Activated CD4-positive, alpha-beta memory T cell treated with anti-CD3 and anti-CD28 coated beads for 36 hours (primary cell): ENCODE results near the gene ST8SIA4. TPM values are rescaled to one million over a fixed set of nuclear protein-coding genes. Genes with fewer than 3 reads are reported as not detected.

Experiments
- CTCF ChIA-PET: fragments of 350-600 bp; sonication (Branson Sonifier 250); formaldehyde crosslinking; loops from one replicate; lab custom pipeline; 2021; ENCODE audit warnings: antibody characterized with exemption, inconsistent platforms; lab: Charles Lee
- POLR2A ChIA-PET: fragments of 350-600 bp; sonication (Branson Sonifier 250); formaldehyde crosslinking; loops from one replicate; lab custom pipeline; 2021; ENCODE audit warnings: antibody characterized with exemption; lab: Charles Lee
- DNase-seq: peaks from one replicate; pipeline ENCODE4 v3.0.0-alpha.2; 2020
- H3K27ac Mint-ChIP-seq: one replicate; pipeline ENCODE4 v1.8.0; 2021; ENCODE audit warnings: mixed read lengths
- H3K27me3 Mint-ChIP-seq: one replicate; pipeline ENCODE4 v1.8.0; 2021; ENCODE audit warnings: mixed read lengths
- H3K36me3 Mint-ChIP-seq: one replicate; pipeline ENCODE4 v1.8.0; 2021; ENCODE audit warnings: mixed read lengths
- H3K4me1 Mint-ChIP-seq: one replicate; pipeline ENCODE4 v1.8.0; 2021; ENCODE audit warnings: low read depth, mixed read lengths
- H3K4me3 Mint-ChIP-seq: one replicate; pipeline ENCODE4 v1.8.0; 2021; ENCODE audit warnings: mild to moderate bottlenecking, mixed read lengths
- H3K9me3 Mint-ChIP-seq: one replicate; pipeline ENCODE4 v1.8.0; 2021; ENCODE audit warnings: mixed read lengths
- intact Hi-C: fragments of 100-400 bp; cut with micrococcal nuclease; formaldehyde crosslinking; loops from one replicate; pipeline ENCODE4 v1.15.1; 2023
- total RNA-seq, 2 experiments: library from RNA; stranded (reverse); gene quantifications; one replicate each; pipeline ENCODE4 v1.2.3, GENCODE V29; 2021

Gene ST8SIA4
- total RNA-seq, 2 experiments from 2014 or later, result 32.8 to 35.1 TPM

DNA sequence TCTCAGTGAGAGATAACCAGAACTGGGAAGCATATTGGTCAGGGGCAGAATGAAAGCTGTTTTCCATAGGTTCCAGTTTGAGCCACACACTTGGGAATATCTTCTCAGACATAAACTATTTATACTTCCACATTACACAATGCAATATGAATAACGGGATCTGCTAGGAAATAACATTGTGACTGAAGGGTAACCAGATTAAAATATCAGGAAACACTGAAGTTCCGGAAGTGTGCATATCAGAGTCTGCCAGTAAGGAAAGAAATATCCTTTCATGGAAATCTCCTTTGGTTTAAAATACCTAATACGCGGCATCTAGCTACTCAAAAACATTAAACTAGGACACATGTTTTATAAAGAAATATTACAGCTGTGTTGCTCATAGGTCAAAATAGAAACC, 56.3 kb downstream of the ST8SIA4 start:
- peaks cover 15% of the 10 kb centered on the region for H3K36me3 Mint-ChIP-seq
- POLR2A ChIA-PET, result no interaction called here

DNA sequence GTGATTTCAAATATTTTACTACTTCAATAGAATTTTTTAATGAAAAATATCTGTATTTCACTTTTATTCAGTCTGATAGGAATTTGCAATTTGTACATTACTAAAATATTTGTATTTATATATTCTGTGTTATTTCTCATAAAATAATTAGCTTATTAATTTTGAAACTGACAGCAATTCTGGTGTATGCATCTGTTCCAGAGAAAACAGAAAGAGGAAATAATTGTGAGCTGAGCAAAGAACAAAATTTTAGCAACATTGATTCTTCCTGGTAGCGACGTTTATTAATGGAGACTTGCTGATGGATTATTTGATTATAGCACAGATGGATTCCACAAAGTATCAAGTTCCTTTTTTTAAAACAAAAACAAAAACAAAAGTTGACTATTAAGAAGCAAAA, 61.0 kb downstream of the ST8SIA4 start:
- H3K4me3 Mint-ChIP-seq, result no peak overlapping the region
- H3K27ac Mint-ChIP-seq, result no peak overlapping the region
- ChIA-PET POLR2A (interaction anchor here (1.4 to 7.1 kb wide), 3 partner anchors 14 to 61 kb away, joined by 3 to 86 read pairs (median 5); partner anchors contain the start of gene ST8SIA4), CTCF (interaction anchor here (1.1 to 2.6 kb wide), 5 partner anchors 9 to 68 kb away, joined by 4 to 8 read pairs (median 5); partner anchors contain the start of gene ST8SIA4)
- no peaks in the 10 kb centered on the region for H3K27me3 Mint-ChIP-seq
- no peak for DNase-seq
- peaks cover 70% of the 10 kb centered on the region for H3K4me1 Mint-ChIP-seq
- H3K9me3 Mint-ChIP-seq, result no peaks in the 10 kb centered on the region
- intact Hi-C loops, result no loop called here
- peaks cover 21% of the 10 kb centered on the region for H3K36me3 Mint-ChIP-seq

More for the DNA sequence above, 56.3 kb downstream of the ST8SIA4 start:
- no peaks in the 10 kb centered on the region for H3K27me3 Mint-ChIP-seq
- no peak overlapping the region for H3K4me3 Mint-ChIP-seq
- no peak overlapping the region for H3K27ac Mint-ChIP-seq
- H3K9me3 Mint-ChIP-seq, result no peaks in the 10 kb centered on the region
- intact Hi-C loops, result no loop called here
- CTCF ChIA-PET, result no interaction called here
- peaks cover 36% of the 10 kb centered on the region for H3K4me1 Mint-ChIP-seq
- no peak for DNase-seq

DNA sequence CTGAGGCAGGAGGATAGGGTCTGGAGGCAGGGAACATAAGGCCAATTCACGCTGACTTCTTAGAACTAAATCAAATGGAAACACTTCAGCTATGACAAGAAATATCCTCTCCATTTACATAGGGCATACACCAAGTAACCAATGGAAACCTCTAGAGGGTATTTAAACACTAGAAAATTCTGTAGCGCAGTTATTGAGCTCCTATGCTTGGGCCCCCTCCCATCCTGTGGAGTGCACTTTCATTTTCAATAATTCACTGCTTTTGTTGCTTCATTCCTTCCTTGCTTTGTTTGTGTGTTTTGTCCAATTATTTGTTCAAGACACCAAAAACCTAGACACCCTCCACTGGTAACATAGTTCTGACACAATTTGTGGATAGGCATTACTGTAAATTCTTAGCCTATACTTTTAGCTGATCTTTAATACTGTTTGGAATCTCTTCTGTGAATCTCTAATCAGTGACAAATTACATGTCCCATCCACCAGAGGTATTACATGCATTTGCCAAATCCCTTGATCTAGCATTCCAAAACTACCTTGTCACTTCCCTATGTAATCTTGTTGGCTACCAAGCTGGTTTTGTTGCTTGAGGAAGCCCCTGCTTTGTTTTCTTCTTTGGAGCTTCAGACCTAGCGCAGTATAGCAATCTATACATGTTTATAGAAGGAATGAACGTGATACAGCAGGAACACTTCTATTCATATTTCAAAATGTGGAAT, 61.6 kb downstream of the ST8SIA4 start:
- POLR2A ChIA-PET, result interaction anchor here (1.4 to 7.1 kb wide), 4 partner anchors 13 to 61 kb away, joined by 3 to 86 read pairs (median 6); partner anchors contain the start of gene ST8SIA4
- Mint-ChIP-seq H3K36me3 (peaks cover 22% of the 10 kb centered on the region), H3K9me3 (no peaks in the 10 kb centered on the region), H3K27me3 (no peaks in the 10 kb centered on the region), H3K4me1 (peaks cover 73% of the 10 kb centered on the region), H3K4me3 (peak overlapping the region; percentile 37), H3K27ac (peak overlapping the region; percentile 86)
- CTCF ChIA-PET, result interaction anchor here (1.1 to 2.6 kb wide), 5 partner anchors 10 to 67 kb away, joined by 4 to 8 read pairs (median 5); partner anchors contain the start of gene ST8SIA4
- peak; percentile 22 for DNase-seq
- intact Hi-C loops, result no loop called here

DNA sequence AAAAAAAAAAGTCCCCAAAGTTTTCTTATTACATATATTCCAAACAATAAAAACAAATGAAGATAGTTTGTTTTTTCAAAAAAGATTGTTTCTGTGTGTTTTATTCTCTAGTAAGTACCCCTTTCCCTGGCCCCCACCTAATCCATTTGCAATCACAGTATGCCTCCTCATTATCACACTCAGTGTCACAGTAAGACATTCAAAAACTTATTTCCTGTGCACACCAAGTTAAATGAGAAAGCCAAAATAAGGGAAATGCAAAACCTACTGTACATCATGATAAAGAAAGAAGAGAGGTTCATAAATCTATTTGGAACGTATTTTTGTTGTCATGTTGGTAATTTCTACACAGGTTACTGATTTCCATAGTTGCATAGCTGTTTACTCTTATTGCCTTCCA, 62.3 kb downstream of the ST8SIA4 start:
- ChIA-PET POLR2A (interaction anchor here (0.6 to 7.1 kb wide), 5 partner anchors 13 to 62 kb away, joined by 3 to 86 read pairs (median 4); partner anchors contain the start of gene ST8SIA4), CTCF (interaction anchor here (2.3 to 2.6 kb wide), 2 partner anchors 10 to 60 kb away, joined by 6 to 8 read pairs; no protein-coding TSS in a partner anchor)
- no peak for DNase-seq
- Mint-ChIP-seq H3K4me3 (peak overlapping the region; percentile 18), H3K27me3 (no peaks in the 10 kb centered on the region), H3K9me3 (no peaks in the 10 kb centered on the region), H3K4me1 (peaks cover 68% of the 10 kb centered on the region), H3K36me3 (peaks cover 20% of the 10 kb centered on the region), H3K27ac (peak overlapping the region; percentile 86)
- intact Hi-C loops, result loop anchor here (1.0 kb wide), 7 partner anchors 13 to 60 kb away; no protein-coding TSS in a partner anchor

DNA sequence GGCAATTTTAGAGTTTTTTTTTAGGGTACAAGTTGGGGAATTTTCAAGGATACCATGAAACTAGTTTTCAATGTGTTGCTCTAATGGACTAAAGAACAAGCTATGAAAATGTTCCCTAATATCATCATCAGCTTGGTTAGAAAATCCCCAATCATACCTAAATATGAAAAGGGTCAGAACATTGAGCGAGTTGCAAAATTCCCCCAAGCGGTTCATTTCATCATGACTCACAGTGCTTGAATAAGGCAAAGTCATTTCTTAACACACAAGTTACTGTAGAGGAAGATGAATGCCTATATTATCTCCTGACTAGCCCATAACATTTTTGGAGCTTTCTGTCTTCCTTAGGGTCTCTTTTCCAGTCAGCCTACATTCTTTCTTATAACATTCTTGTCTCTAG, 62.7 kb downstream of the ST8SIA4 start:
- Mint-ChIP-seq H3K27ac (peak overlapping the region; percentile 86), H3K4me1 (peaks cover 67% of the 10 kb centered on the region), H3K4me3 (no peak overlapping the region), H3K9me3 (no peaks in the 10 kb centered on the region), H3K27me3 (no peaks in the 10 kb centered on the region), H3K36me3 (peaks cover 23% of the 10 kb centered on the region)
- CTCF ChIA-PET, result interaction anchor here (0.7 to 2.3 kb wide), 2 partner anchors 12 to 60 kb away, joined by 3 to 6 read pairs; no protein-coding TSS in a partner anchor
- DNase-seq, result peak; percentile 52
- intact Hi-C loops, result loop anchor here (1.0 kb wide), 7 partner anchors 13 to 60 kb away; no protein-coding TSS in a partner anchor
- POLR2A ChIA-PET, result interaction anchor here (0.6 to 7.1 kb wide), 5 partner anchors 12 to 62 kb away, joined by 3 to 86 read pairs (median 4); partner anchors contain the start of gene ST8SIA4

DNA sequence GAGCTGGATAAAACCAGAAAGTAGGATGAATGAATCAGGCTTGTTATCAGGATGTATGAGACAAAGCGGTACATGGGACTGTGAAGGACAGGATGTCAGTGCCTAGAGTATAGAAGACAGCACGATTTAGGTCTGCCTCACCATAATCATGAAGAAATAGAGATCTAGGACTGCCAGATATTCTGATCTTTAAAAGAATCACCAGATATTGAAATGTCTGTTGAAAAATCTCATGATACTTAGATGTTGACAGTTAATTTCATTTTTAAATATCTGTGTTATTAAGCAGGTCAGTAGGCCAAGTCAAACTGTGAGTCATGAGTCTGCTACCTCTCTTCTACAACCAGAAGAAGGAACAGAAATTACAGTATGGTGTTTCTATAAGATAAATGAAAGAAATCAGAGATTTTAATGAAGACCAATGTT, 65.0 kb downstream of the ST8SIA4 start:
- peaks cover 22% of the 10 kb centered on the region for H3K36me3 Mint-ChIP-seq
- intact Hi-C loops, result no loop called here
- POLR2A ChIA-PET, result interaction anchor here (7.1 kb wide), 1 partner anchor 65 kb away, joined by 86 read pairs; the partner anchor contains the start of gene ST8SIA4
- CTCF ChIA-PET, result interaction anchor here (1.7 kb wide), 1 partner anchor 62 kb away, joined by 5 read pairs; no protein-coding TSS in a partner anchor
- no peak overlapping the region for H3K4me3 Mint-ChIP-seq
- no peaks in the 10 kb centered on the region for H3K27me3 Mint-ChIP-seq
- peak overlapping the region; percentile 13 for H3K27ac Mint-ChIP-seq
- H3K9me3 Mint-ChIP-seq, result no peaks in the 10 kb centered on the region
- H3K4me1 Mint-ChIP-seq, result peaks cover 53% of the 10 kb centered on the region
- no peak for DNase-seq

DNA sequence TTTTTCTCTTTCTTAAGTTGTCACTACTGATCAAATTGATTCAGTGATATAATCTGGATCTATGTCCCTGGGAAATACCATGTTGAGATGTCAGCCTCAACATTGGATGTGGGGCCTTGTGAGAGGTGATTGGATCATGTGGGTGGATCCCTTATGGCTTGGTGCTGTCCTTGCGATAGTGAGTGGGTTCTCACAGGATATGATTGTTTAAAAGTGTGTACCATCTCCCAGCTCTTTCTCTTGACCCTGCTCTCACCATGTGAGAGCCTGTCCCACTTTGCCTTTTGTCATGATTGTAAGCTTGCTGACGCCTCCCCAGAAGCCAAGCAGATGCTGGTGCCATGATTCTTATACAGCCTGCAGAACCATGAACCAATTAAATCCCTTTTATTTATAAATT, 68.6 kb downstream of the ST8SIA4 start:
- H3K27me3 Mint-ChIP-seq, result no peaks in the 10 kb centered on the region

DNA sequence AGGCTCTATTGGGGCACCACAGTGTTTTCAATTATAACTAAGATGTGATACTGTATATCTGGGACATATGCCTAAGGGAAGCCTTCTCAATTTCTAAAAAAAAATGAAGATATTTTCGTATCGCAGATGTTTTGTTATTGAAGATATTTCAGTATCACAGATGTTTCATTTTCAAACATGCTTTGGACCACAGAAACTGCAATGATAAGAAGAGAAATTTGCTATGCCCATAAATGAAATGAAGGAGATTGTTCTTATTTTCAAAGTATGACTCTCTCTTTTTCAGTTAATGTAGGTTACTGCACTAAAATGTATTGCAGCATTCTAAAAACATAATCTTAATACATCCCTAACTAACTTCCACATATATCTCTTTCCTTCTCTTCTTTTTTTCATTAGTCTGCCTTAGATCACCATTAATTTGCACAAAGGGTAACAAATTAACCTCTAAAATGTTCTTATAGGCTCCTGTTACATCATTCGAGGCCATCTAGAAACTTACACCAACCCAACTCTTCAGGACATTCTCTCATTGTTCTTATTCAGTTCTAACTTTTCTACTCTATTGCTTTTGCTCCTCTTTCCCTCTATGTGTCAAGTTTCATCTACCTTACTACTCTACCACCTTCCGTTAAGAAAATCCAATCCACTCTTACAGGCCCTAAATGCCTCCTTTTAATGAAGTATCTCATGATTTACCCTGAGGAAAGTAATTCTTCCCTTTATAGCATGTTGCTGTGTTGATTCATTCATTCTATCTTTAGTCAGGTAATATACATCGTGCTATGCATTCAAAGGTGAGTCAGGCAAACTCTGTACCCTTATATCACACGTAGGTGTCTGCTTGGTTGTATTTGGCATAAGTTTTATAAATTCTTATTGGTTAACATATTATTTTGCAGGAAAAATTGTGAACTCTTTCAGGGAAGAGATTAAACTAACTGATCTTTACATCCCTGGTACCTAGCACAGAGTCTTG, 70.5 kb downstream of the ST8SIA4 start:
- CTCF ChIA-PET, result no interaction called here
- intact Hi-C loops, result no loop called here
- Mint-ChIP-seq H3K4me3 (no peak overlapping the region), H3K4me1 (peaks cover 46% of the 10 kb centered on the region), H3K27me3 (no peaks in the 10 kb centered on the region), H3K27ac (peak overlapping the region; percentile 47), H3K36me3 (peaks cover 24% of the 10 kb centered on the region), H3K9me3 (no peaks in the 10 kb centered on the region)
- POLR2A ChIA-PET, result no interaction called here
- DNase-seq, result no peak

More for the DNA sequence above, 68.6 kb downstream of the ST8SIA4 start:
- Mint-ChIP-seq H3K36me3 (peaks cover 27% of the 10 kb centered on the region), H3K4me3 (no peak overlapping the region), H3K27ac (no peak overlapping the region), H3K9me3 (no peaks in the 10 kb centered on the region), H3K4me1 (peaks cover 38% of the 10 kb centered on the region)
- POLR2A ChIA-PET, result no interaction called here
- CTCF ChIA-PET, result no interaction called here
- DNase-seq, result no peak
- intact Hi-C loops, result no loop called here

DNA sequence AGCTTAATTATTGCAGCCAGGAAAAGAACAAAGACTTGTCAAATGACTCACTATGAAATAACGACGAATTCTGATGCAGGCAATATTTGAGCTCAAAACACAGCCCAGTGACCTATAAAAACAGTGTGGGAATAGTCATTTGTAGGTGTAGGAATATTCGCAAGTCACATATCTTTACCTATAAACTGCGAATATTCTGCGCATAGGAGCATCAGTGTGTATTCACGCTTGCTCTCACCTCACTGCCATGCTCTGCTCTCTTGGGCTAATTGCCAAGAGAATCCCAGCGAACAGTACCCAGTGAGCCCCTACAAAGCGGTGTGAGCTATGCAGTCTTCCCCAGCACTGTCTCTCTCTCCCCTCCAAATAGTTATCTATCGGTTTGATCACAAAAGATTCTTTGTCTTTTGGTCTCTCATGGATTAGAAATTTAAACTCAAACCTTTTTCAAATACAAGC, 74.2 kb downstream of the ST8SIA4 start:
- no peaks in the 10 kb centered on the region for H3K27me3 Mint-ChIP-seq
- H3K9me3 Mint-ChIP-seq, result no peaks in the 10 kb centered on the region
- DNase-seq, result no peak
- H3K36me3 Mint-ChIP-seq, result peaks cover 11% of the 10 kb centered on the region
- POLR2A ChIA-PET, result interaction anchor here (1.1 to 2.4 kb wide), 3 partner anchors 12 to 72 kb away, joined by 5 to 12 read pairs (median 8); no protein-coding TSS in a partner anchor
- CTCF ChIA-PET, result interaction anchor here (0.6 to 1.0 kb wide), 2 partner anchors 11 to 32 kb away, joined by 3 read pairs; no protein-coding TSS in a partner anchor
- intact Hi-C loops, result no loop called here
- no peak overlapping the region for H3K4me3 Mint-ChIP-seq
- no peak overlapping the region for H3K27ac Mint-ChIP-seq
- H3K4me1 Mint-ChIP-seq, result peaks cover 48% of the 10 kb centered on the region

DNA sequence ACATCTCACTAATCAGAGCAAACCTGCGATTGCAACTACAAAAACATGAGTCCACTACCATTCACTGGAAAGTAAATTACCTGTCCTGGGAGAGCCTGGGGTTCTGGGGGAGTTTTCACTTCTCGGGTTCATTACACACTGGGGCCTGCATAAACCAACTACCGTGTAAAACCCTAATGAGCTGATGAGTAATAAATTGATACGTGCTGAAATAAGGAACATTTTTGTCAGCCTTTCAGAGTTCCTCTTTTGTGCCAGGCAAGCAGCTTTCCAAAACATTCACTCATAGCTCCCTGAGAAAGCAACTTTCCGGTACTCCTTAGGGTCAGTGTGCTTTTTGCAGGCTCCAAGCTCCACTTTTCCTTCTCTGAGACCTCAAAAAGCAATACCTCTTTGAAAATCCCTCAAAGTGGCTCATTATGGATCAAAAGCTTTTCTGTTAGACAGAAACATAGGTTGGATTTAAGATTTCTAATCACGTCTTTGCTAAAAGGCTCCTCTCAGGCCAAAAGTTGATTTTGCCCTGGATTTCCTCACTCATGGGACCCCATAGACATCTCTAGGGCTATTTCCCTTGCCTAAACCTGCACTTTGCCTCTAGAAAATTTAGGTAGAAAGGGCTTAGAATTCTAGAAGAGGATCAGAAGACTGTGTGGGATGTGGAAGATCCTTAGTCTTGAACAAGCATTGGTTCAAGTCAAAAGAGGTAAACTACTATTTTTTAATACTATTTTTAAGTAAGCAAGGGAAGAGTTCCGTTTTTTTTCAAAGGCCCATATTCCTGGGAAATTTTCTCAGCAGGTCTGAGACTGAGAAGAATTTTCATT, 74.8 kb downstream of the ST8SIA4 start:
- intact Hi-C loops, result no loop called here
- POLR2A ChIA-PET, result interaction anchor here (0.6 to 2.4 kb wide), 5 partner anchors 12 to 75 kb away, joined by 3 to 12 read pairs (median 8); partner anchors contain the start of gene ST8SIA4

More for the DNA sequence above, 74.8 kb downstream of the ST8SIA4 start:
- Mint-ChIP-seq H3K4me3 (no peak overlapping the region), H3K27me3 (no peaks in the 10 kb centered on the region), H3K36me3 (peaks cover 14% of the 10 kb centered on the region), H3K9me3 (no peaks in the 10 kb centered on the region), H3K27ac (peak overlapping the region; percentile 79), H3K4me1 (peaks cover 49% of the 10 kb centered on the region)
- peak; percentile 30 for DNase-seq
- CTCF ChIA-PET, result interaction anchor here (0.6 to 1.0 kb wide), 3 partner anchors 12 to 66 kb away, joined by 3 read pairs; no protein-coding TSS in a partner anchor
